ENCODE data around the gene TMEM184C.

DNA sequence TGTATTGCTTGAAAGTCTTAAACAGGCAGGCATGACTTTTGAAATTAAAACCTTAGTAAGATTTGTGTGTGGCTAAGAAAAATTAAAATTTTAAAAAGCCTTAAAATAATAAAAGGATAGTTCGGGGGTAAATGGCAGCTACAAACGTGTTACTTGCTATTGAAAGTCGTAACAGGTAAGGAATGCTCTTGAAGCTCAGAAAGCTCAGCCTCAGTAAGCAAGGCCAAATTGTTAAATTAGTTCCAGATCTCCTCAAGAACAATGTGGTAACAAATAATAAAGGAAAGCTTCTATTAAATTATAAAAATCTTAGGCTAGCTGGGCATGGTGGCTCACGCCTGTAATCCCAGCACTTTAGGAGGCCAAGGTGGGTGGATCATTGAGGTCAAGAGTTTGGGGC lies 41.3 kb downstream of the TMEM184C start:
- no peak for TF ChIP-seq POLR2A (IDR thresholded peaks at IDR 0.05)
- no peak for TF ChIP-seq CTCF (IDR thresholded peaks at IDR 0.05)
